ENCODE results near the gene EXOC7. TPM values are rescaled to one million over a fixed set of nuclear protein-coding genes. Genes with fewer than 3 reads are reported as not detected.

EXOC7 gene
- total RNA-seq, 1 experiment from 2014 or later: 126 TPM

DNA sequence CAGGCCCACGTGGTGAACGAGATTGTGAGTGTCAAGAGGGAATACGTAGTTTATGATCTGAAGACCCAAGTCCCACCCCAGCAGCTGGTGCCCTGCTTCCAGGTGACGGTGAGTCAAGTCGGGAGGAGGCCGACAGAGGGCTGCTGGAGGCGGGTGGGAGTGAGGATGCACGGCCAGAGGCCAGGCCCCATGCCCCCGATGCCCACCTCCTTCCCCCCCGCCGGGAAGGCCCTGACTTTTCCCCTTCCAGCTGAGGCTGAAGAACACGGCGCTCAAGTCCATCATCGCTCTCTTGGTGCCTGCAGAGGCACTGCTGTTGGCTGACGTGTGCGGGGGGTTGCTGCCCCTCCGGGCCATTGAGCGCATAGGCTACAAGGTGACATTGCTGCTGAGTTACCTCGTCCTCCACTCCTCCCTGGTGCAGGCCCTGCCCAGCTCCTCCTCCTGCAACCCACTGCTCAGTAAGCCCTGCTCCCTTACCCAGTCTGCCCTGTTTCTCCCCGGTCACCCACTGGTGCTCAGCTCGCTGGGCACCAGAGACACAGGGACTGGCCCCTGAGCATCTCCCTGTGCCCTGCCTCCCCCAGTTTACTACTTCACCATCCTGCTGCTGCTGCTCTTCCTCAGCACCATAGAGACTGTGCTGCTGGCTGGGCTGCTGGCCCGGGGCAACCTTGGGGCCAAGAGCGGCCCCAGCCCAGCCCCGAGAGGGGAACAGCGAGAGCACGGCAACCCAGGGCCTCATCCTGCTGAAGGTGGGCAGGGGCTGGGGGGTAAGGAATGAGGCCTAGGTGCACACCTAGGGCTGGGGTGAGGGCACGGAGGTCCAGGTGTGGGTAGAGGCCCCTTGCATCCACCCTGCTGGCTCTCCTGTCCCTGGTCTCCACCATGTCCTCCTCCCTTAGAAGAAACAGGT, 22.0 kb downstream of the EXOC7 start:
- H3K27me3 Mint-ChIP-seq (ENCODE audit: low read depth): peaks cover 32% of the 10 kb centered on the region
- DNase-seq (ENCODE audit: low spot score) (no peak), ATAC-seq (no peak)
- H3K9me3 Mint-ChIP-seq: no peaks in the 10 kb centered on the region
- H3K4me3 Mint-ChIP-seq: no peak overlapping the region; the same call in 1 of the 2 replicates
- ChIA-PET POLR2A (interaction anchor here (0.9 kb wide), 1 partner anchor 103 kb away, joined by 3 read pairs; the partner anchor contains the start of gene ACOX1), CTCF (interaction anchor here (1.1 to 3.7 kb wide), 5 partner anchors 40 to 183 kb away, joined by 3 to 26 read pairs (median 8); partner anchors contain the start of genes CDK3 and UBALD2)
- peaks cover 17% of the 10 kb centered on the region for H3K36me3 Mint-ChIP-seq
- peak overlapping the region; percentile 73 for H3K27ac Mint-ChIP-seq
- peaks cover 35% of the 10 kb centered on the region for H3K4me1 Mint-ChIP-seq
- TF ChIP-seq TCF7 (CRISPR knock-in tag; IDR thresholded peaks at IDR 0.05; ENCODE audit: low read depth) (no peak), FOXP4 (CRISPR knock-in tag; IDR thresholded peaks at IDR 0.05) (no peak), MYBL2 (CRISPR knock-in tag; IDR thresholded peaks at IDR 0.05) (0 out of 2 replicates have a peak, but pooled peaks have one; percentile 35), CREM (CRISPR knock-in tag; IDR thresholded peaks at IDR 0.05) (no peak), NFE2L1 (CRISPR knock-in tag; IDR thresholded peaks at IDR 0.05) (no peak), JUN (CRISPR knock-in tag; IDR thresholded peaks at IDR 0.05) (no peak), EMX1 (CRISPR knock-in tag; IDR thresholded peaks at IDR 0.05) (no peak)
- TF ChIP-seq, protein P1, sequence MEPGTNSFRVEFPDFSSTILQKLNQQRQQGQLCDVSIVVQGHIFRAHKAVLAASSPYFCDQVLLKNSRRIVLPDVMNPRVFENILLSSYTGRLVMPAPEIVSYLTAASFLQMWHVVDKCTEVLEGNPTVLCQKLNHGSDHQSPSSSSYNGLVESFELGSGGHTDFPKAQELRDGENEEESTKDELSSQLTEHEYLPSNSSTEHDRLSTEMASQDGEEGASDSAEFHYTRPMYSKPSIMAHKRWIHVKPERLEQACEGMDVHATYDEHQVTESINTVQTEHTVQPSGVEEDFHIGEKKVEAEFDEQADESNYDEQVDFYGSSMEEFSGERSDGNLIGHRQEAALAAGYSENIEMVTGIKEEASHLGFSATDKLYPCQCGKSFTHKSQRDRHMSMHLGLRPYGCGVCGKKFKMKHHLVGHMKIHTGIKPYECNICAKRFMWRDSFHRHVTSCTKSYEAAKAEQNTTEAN (CRISPR knock-in tag; IDR thresholded peaks at IDR 0.05): 0 out of 2 replicates have a peak, but pooled peaks have one; percentile 34

GRCh38 chr17:76080768-76081287, 22.8 kb downstream of the EXOC7 start:
- DNase-seq (ENCODE audit: low spot score) (no peak), ATAC-seq (no peak)
- ChIA-PET CTCF (interaction anchor here (0.7 to 3.7 kb wide), 12 partner anchors 40 to 220 kb away, joined by 3 to 26 read pairs (median 4); partner anchors contain the start of genes CDK3, MRPL38 and UBALD2), POLR2A (interaction anchor here (0.9 kb wide), 1 partner anchor 102 kb away, joined by 3 read pairs; the partner anchor contains the start of gene ACOX1)
- Mint-ChIP-seq H3K9me3 (no peaks in the 10 kb centered on the region), H3K27ac (peak overlapping the region; percentile 60; the same call in 1 of the 2 replicates), H3K27me3 (ENCODE audit: low read depth) (peaks cover 39% of the 10 kb centered on the region), H3K4me3 (peak overlapping the region; percentile 59), H3K36me3 (peaks cover 16% of the 10 kb centered on the region), H3K4me1 (peaks cover 40% of the 10 kb centered on the region)
- TF ChIP-seq MXD4 (CRISPR knock-in tag; IDR thresholded peaks at IDR 0.05; ENCODE audit: borderline replicate concordance) (no peak), SMAD4 (CRISPR knock-in tag; IDR thresholded peaks at IDR 0.05) (no peak), NFATC4 (CRISPR knock-in tag; IDR thresholded peaks at IDR 0.05) (no peak), KAT7 (CRISPR knock-in tag; IDR thresholded peaks at IDR 0.05; ENCODE audit: borderline replicate concordance) (no peak), ZNF219 (CRISPR knock-in tag; IDR thresholded peaks at IDR 0.05; ENCODE audit: borderline replicate concordance) (no peak), TCF7 (CRISPR knock-in tag; IDR thresholded peaks at IDR 0.05; ENCODE audit: low read depth) (no peak), NR3C1 (CRISPR knock-in tag; conservative IDR thresholded peaks at IDR 0.05; ENCODE audit: low read depth) (no peak), SOX15 (CRISPR knock-in tag; IDR thresholded peaks at IDR 0.05) (no peak), SMAD3 (CRISPR knock-in tag; IDR thresholded peaks at IDR 0.05; ENCODE audit: borderline replicate concordance) (no peak), ZMAT4 (CRISPR knock-in tag; IDR thresholded peaks at IDR 0.05) (peak; percentile 30; the same call in 1 of the 2 replicates)
- TF ChIP-seq, protein P2, sequence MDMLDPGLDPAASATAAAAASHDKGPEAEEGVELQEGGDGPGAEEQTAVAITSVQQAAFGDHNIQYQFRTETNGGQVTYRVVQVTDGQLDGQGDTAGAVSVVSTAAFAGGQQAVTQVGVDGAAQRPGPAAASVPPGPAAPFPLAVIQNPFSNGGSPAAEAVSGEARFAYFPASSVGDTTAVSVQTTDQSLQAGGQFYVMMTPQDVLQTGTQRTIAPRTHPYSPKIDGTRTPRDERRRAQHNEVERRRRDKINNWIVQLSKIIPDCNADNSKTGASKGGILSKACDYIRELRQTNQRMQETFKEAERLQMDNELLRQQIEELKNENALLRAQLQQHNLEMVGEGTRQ (CRISPR knock-in tag; IDR thresholded peaks at IDR 0.05): no peak
- TF ChIP-seq, protein P3, sequence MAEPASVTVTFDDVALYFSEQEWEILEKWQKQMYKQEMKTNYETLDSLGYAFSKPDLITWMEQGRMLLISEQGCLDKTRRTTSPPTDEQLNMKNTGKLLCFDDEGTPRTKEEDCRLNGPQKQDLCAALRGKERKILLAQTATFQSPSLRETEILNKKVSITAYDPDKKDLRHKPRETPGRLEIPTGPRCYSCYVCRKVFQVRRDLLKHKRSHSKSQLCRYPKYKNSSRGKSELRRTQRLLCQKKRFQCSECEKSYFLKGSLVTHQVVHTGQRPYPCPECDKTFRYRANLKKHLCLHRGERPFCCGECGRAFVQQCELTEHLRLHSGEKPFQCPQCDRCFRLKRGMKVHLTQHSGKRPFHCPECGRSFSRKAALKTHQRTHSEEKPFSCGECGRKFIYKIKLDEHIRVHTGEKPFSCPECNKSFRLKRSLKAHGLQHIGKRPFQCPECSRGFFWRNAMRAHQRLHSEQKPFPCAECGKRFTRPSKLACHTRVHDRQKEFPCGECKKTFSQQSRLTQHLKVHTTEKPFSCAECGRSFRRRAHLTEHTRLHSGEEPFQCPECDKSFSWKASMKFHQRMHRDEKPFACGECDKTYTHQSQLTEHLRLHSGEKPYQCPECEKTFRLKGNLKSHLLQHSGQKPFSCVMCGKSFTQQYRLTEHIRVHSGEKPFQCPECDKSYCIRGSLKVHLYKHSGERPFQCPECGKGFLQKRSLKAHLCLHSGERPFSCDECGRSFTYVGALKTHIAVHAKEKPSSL (CRISPR knock-in tag; conservative IDR thresholded peaks at IDR 0.05): 0 out of 2 replicates have a peak, but pooled peaks have one; percentile 10
- TF ChIP-seq, protein P4, sequence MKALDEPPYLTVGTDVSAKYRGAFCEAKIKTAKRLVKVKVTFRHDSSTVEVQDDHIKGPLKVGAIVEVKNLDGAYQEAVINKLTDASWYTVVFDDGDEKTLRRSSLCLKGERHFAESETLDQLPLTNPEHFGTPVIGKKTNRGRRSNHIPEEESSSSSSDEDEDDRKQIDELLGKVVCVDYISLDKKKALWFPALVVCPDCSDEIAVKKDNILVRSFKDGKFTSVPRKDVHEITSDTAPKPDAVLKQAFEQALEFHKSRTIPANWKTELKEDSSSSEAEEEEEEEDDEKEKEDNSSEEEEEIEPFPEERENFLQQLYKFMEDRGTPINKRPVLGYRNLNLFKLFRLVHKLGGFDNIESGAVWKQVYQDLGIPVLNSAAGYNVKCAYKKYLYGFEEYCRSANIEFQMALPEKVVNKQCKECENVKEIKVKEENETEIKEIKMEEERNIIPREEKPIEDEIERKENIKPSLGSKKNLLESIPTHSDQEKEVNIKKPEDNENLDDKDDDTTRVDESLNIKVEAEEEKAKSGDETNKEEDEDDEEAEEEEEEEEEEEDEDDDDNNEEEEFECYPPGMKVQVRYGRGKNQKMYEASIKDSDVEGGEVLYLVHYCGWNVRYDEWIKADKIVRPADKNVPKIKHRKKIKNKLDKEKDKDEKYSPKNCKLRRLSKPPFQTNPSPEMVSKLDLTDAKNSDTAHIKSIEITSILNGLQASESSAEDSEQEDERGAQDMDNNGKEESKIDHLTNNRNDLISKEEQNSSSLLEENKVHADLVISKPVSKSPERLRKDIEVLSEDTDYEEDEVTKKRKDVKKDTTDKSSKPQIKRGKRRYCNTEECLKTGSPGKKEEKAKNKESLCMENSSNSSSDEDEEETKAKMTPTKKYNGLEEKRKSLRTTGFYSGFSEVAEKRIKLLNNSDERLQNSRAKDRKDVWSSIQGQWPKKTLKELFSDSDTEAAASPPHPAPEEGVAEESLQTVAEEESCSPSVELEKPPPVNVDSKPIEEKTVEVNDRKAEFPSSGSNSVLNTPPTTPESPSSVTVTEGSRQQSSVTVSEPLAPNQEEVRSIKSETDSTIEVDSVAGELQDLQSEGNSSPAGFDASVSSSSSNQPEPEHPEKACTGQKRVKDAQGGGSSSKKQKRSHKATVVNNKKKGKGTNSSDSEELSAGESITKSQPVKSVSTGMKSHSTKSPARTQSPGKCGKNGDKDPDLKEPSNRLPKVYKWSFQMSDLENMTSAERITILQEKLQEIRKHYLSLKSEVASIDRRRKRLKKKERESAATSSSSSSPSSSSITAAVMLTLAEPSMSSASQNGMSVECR (CRISPR knock-in tag; IDR thresholded peaks at IDR 0.05; ENCODE audit: borderline replicate concordance): no peak

Measured in WTC11 (cell line).